GM12878 (cell line): ENCODE results near the gene MGAT1. TPM values are rescaled to one million over a fixed set of nuclear protein-coding genes. Genes with fewer than 3 reads are reported as not detected.
A peak's percentile ranks its signal among the peaks of the same experiment; 100 is the strongest.

Experiments
- CHD2 ChIP-seq: IDR thresholded peaks from 2 replicates; pipeline ENCODE4 v1.6.1; 2011; ENCODE audit warnings: low read depth, low read length, improper control_type of control experiment, borderline replicate concordance
- IKZF1 ChIP-seq: fragments of 450-650 bp; conservative IDR thresholded peaks from 2 replicates; pipeline ENCODE4 v1.6.1; 2017; ENCODE audit warnings: antibody characterized with exemption, mild to moderate bottlenecking
- MEF2A ChIP-seq: IDR thresholded peaks from 2 replicates; pipeline ENCODE4 v1.6.1; 2011; ENCODE audit warnings: low read depth, mild to moderate bottlenecking, low read length, moderate library complexity; ENCODE audit not compliant: insufficient read depth
- MYC ChIP-seq: IDR thresholded peaks from 2 replicates; pipeline ENCODE4 v1.6.1; 2011; ENCODE audit warnings: mild to moderate bottlenecking, low read length, moderate library complexity, inconsistent platforms; ENCODE audit not compliant: insufficient read depth, insufficient replicate concordance, insufficient read length, severe bottlenecking
- NR2C2 ChIP-seq: IDR thresholded peaks from 2 replicates; pipeline ENCODE4 v1.6.1; 2011; ENCODE audit warnings: borderline replicate concordance, low read depth; ENCODE audit not compliant: control insufficient read depth, insufficient read length
- PML ChIP-seq: IDR thresholded peaks from 2 replicates; pipeline ENCODE4 v1.6.1; 2012; ENCODE audit warnings: low read length, inconsistent platforms
- RAD21 ChIP-seq: IDR thresholded peaks from 2 replicates; pipeline ENCODE4 v1.6.1; 2011; ENCODE audit warnings: mild to moderate bottlenecking, low read depth, low read length, moderate library complexity; ENCODE audit not compliant: insufficient read depth
- SIN3A ChIP-seq: IDR thresholded peaks from 2 replicates; pipeline ENCODE4 v1.6.1; 2012; ENCODE audit warnings: low read depth, low read length, improper control_type of control experiment
- SMAD5 ChIP-seq: IDR thresholded peaks from 2 replicates; pipeline ENCODE4 v1.6.1; 2016; ENCODE audit warnings: antibody characterized with exemption, low read depth
- SP1 ChIP-seq: IDR thresholded peaks from one replicate; pipeline ENCODE4 v1.6.1; 2011; ENCODE audit warnings: low read depth, low read length
- SREBF1 ChIP-seq: IDR thresholded peaks from 2 replicates; pipeline ENCODE4 v1.6.1; 2012; ENCODE audit warnings: mild to moderate bottlenecking, low read length
- SRF ChIP-seq, 2 experiments: IDR thresholded peaks; 2 replicates each; pipeline ENCODE4 v1.6.1; 2011; ENCODE audit warnings: low read depth in 2 of 2, low read length in 2 of 2, mild to moderate bottlenecking in 1 of 2, moderate library complexity in 1 of 2
- ZBED1 ChIP-seq: IDR thresholded peaks from 2 replicates; pipeline ENCODE4 v1.6.1; 2016; ENCODE audit warnings: borderline replicate concordance
- ZNF622 ChIP-seq: fragments of 450-650 bp; IDR thresholded peaks from 2 replicates; pipeline ENCODE4 v1.6.1; 2017; ENCODE audit warnings: mild to moderate bottlenecking, inconsistent platforms
- polyA plus RNA-seq, 11 experiments: library from polyadenylated mRNA; depleted of rRNA in 4 of 11; unstranded in 6 of 11; stranded (reverse) in 5 of 11; fragments of >200 nt; fragmentation: Nextera tagmentation in 4 of 11; fragmentation: Illumina TruSeq in 1 of 11; extraction: Ambion mirVana in 4 of 11; extraction: Trizol in 1 of 11; gene quantifications; 1 replicate in 1 of 11; 2 replicates in 10 of 11; pipeline versions ENCODE4 v1.2.1 to v1.2.3, GENCODE V29; 2011 to 2016; ENCODE audit warnings: inconsistent platforms in 2 of 11, missing spikeins in 2 of 11, low read depth in 1 of 11
- total RNA-seq, 4 experiments: library from RNA; depleted of rRNA in 3 of 4; stranded (reverse); fragments of >200 nt in 3 of 4; fragmentation: Illumina TruSeq in 1 of 4; extraction: Trizol in 1 of 4; gene quantifications; 2 replicates each; pipeline versions ENCODE4 v1.2.1 to v1.2.3, GENCODE V29; 2013 to 2021
- TF ChIP-seq, protein P1 (sequence below): fragments of 450-650 bp; conservative IDR thresholded peaks from 2 replicates; pipeline ENCODE4 v1.6.1; 2017; ENCODE audit warnings: mild to moderate bottlenecking, moderate library complexity
- TF ChIP-seq, protein P2 (sequence below): fragments of 450-650 bp; IDR thresholded peaks from 2 replicates; pipeline ENCODE4 v1.6.1; 2017; ENCODE audit warnings: mild to moderate bottlenecking, low read depth, inconsistent platforms; ENCODE audit not compliant: poor library complexity, severe bottlenecking
- TF ChIP-seq, protein P3 (sequence below): fragments of 450-650 bp; IDR thresholded peaks from 2 replicates; pipeline ENCODE4 v1.6.1; 2017; ENCODE audit warnings: mild to moderate bottlenecking, moderate library complexity
- TF ChIP-seq, protein P4 (sequence below), 3 experiments: IDR thresholded peaks in 2 of 3; conservative IDR thresholded peaks in 1 of 3; 2 replicates each; pipeline ENCODE4 v1.5.1; 2011; ENCODE audit warnings: low read depth in 3 of 3, low read length in 3 of 3, mild to moderate bottlenecking in 3 of 3, control low read depth in 2 of 3, moderate library complexity in 2 of 3, inconsistent platforms in 1 of 3, mixed read lengths in 1 of 3; ENCODE audit not compliant: control insufficient read depth in 2 of 3, insufficient read depth in 1 of 3; ENCODE audit errors: extremely low read depth in 1 of 3

MGAT1 gene
- total and polyA plus RNA-seq, 10 of the 15 experiments (the other 5 are each of a cell fraction or from before 2014, with no cell fraction given) = 3.1 to 88.4 (median 62.7) TPM

DNA sequence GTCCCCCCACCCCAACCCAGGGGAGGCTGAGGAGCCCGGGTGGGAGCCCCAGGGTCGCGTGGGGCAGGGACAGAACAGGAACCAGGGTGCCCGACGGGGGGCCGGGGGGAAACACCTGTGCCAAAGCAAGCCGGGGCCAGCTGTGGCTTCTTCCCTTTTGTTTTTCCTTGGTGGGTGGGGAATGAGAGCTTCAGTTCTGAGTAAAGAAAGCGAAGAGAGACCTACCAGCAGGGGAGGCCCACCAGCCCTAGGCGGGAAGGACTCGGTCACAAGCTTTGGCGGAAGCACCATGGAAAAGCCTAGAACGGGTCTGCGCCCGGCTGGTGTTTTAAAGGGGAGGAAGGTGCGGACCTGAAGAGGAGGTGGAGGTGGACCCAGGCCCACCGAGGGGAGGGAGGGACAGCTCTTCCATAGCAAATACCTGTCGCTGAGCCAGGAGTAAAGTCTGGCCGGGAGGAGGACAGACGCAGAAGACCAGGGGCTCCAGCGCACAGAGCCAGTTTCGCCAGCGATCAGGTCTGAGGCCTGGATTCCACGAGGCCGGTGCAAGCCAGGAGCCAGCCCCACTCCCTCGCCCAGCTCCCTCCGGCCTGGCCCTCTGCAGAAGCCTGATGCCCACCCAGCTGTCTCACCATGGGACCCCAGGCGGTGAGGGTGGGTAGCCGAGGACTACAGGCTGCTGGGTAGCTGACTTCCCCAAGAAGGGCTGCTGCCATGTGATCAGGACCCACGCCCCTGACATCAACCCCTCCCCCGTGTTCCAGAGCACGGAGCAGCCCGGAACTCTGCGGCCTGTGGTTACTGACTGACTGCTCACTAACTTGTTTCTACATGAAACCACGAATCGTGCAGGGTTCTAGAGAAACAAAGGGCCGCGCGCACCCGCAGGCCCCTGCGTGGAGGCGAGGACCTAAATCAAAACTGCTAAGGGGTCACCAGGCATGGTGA lies 849 bp upstream of the MGAT1 start (continued):
- TF ChIP-seq IKZF1 = peak; percentile 85
- TF ChIP-seq SP1 = peak; percentile 37
- TF ChIP-seq, protein P1, sequence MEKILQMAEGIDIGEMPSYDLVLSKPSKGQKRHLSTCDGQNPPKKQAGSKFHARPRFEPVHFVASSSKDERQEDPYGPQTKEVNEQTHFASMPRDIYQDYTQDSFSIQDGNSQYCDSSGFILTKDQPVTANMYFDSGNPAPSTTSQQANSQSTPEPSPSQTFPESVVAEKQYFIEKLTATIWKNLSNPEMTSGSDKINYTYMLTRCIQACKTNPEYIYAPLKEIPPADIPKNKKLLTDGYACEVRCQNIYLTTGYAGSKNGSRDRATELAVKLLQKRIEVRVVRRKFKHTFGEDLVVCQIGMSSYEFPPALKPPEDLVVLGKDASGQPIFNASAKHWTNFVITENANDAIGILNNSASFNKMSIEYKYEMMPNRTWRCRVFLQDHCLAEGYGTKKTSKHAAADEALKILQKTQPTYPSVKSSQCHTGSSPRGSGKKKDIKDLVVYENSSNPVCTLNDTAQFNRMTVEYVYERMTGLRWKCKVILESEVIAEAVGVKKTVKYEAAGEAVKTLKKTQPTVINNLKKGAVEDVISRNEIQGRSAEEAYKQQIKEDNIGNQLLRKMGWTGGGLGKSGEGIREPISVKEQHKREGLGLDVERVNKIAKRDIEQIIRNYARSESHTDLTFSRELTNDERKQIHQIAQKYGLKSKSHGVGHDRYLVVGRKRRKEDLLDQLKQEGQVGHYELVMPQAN = peak; percentile 73
- peak; percentile 55 for TF ChIP-seq MYC
- TF ChIP-seq PML = no peak
- TF ChIP-seq MEF2A = 0 out of 2 replicates have a peak, but pooled peaks have one; percentile 41
- TF ChIP-seq CHD2 = peak; percentile 79
- TF ChIP-seq NR2C2 = no peak
- TF ChIP-seq ZBED1 = peak; percentile 70; the same call in 1 of the 2 replicates
- no peak for TF ChIP-seq ZNF622
- TF ChIP-seq, protein P2, sequence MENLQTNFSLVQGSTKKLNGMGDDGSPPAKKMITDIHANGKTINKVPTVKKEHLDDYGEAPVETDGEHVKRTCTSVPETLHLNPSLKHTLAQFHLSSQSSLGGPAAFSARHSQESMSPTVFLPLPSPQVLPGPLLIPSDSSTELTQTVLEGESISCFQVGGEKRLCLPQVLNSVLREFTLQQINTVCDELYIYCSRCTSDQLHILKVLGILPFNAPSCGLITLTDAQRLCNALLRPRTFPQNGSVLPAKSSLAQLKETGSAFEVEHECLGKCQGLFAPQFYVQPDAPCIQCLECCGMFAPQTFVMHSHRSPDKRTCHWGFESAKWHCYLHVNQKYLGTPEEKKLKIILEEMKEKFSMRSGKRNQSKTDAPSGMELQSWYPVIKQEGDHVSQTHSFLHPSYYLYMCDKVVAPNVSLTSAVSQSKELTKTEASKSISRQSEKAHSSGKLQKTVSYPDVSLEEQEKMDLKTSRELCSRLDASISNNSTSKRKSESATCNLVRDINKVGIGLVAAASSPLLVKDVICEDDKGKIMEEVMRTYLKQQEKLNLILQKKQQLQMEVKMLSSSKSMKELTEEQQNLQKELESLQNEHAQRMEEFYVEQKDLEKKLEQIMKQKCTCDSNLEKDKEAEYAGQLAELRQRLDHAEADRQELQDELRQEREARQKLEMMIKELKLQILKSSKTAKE = peak; percentile 81
- peak; percentile 55; the same call in 1 of the 2 replicates for TF ChIP-seq SMAD5
- TF ChIP-seq SREBF1 = no peak
- TF ChIP-seq, protein P3, sequence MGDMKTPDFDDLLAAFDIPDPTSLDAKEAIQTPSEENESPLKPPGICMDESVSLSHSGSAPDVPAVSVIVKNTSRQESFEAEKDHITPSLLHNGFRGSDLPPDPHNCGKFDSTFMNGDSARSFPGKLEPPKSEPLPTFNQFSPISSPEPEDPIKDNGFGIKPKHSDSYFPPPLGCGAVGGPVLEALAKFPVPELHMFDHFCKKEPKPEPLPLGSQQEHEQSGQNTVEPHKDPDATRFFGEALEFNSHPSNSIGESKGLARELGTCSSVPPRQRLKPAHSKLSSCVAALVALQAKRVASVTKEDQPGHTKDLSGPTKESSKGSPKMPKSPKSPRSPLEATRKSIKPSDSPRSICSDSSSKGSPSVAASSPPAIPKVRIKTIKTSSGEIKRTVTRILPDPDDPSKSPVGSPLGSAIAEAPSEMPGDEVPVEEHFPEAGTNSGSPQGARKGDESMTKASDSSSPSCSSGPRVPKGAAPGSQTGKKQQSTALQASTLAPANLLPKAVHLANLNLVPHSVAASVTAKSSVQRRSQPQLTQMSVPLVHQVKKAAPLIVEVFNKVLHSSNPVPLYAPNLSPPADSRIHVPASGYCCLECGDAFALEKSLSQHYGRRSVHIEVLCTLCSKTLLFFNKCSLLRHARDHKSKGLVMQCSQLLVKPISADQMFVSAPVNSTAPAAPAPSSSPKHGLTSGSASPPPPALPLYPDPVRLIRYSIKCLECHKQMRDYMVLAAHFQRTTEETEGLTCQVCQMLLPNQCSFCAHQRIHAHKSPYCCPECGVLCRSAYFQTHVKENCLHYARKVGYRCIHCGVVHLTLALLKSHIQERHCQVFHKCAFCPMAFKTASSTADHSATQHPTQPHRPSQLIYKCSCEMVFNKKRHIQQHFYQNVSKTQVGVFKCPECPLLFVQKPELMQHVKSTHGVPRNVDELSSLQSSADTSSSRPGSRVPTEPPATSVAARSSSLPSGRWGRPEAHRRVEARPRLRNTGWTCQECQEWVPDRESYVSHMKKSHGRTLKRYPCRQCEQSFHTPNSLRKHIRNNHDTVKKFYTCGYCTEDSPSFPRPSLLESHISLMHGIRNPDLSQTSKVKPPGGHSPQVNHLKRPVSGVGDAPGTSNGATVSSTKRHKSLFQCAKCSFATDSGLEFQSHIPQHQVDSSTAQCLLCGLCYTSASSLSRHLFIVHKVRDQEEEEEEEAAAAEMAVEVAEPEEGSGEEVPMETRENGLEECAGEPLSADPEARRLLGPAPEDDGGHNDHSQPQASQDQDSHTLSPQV = no peak
- TF ChIP-seq, protein P4, sequence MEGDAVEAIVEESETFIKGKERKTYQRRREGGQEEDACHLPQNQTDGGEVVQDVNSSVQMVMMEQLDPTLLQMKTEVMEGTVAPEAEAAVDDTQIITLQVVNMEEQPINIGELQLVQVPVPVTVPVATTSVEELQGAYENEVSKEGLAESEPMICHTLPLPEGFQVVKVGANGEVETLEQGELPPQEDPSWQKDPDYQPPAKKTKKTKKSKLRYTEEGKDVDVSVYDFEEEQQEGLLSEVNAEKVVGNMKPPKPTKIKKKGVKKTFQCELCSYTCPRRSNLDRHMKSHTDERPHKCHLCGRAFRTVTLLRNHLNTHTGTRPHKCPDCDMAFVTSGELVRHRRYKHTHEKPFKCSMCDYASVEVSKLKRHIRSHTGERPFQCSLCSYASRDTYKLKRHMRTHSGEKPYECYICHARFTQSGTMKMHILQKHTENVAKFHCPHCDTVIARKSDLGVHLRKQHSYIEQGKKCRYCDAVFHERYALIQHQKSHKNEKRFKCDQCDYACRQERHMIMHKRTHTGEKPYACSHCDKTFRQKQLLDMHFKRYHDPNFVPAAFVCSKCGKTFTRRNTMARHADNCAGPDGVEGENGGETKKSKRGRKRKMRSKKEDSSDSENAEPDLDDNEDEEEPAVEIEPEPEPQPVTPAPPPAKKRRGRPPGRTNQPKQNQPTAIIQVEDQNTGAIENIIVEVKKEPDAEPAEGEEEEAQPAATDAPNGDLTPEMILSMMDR (IDR thresholded peaks at IDR 0.05 in 2 of 3, conservative IDR thresholded peaks at IDR 0.05 in 1 of 3; ENCODE audit: control insufficient read depth in 2 of 3, extremely low read depth in 1 of 3, insufficient read depth in 1 of 3, low read depth in 3 of 3, low read length in 3 of 3) = peak in 1 of 3 experiments; percentile 15; a peak in 1 of 6 replicates
- no peak for TF ChIP-seq SIN3A
- no peak for TF ChIP-seq SRF (IDR thresholded peaks at IDR 0.05; ENCODE audit: low read depth in 2 of 2, low read length in 2 of 2)
- TF ChIP-seq RAD21 = no peak
